Heart left ventricle (tissue), 13 donors: ENCODE results near the gene RNU5B-1.

Experiments
- CTCF ChIP-seq, 12 donors: fragments of 200-600 bp; sonication (generic) in 4 of 12; IDR thresholded peaks; one replicate each; pipeline versions ENCODE4 v1.5.0 to v1.8.0; 2018 to 2022; ENCODE audit warnings: antibody characterized with exemption in 12 of 12, mild to moderate bottlenecking in 5 of 12
- POLR2A ChIP-seq, 2 donors: fragments of 450-650 bp; IDR thresholded peaks; one replicate each; pipeline ENCODE4 v1.6.1; 2017; ENCODE audit warnings: antibody characterized with exemption in 2 of 2, mild to moderate bottlenecking in 2 of 2, moderate library complexity in 2 of 2
- donor health status: ischemic (EF 13 %, LVEDD 7.1; RV severe dilation, severe dysfunction).
- donor health status: DM: no; HTN: yes; CAD: no.
- donor health status: DM: no; HTN: no; CAD: no.
- donor health status: ischemic (EF 25% LVEDD 6.9; RV normal size, moderate dysfunction).
- donor health status: ischemic (EF 25% LVEDD 5.7; RV mildly dilated, moderate dysfunction).
- donor health status: ischemic (EF 35%, LVEDD 5.7; RV mildly dilated, moderate dysfunction).
- donor health status: nonischemic (EF 11% LVEDD 7.7; RV severe dilation, severe dysfunction).
- donor health status: DM: yes; HTN: yes; CAD: no.
- donor health status: PGD.
- donor health status: ischemic (EF 29% LVEDD 5.4; RV normal size, mild dysfunction).
- donor health status: nonischemic (EF 23%, LVEDD 6.1; RV moderate dilation, normal function).

DNA sequence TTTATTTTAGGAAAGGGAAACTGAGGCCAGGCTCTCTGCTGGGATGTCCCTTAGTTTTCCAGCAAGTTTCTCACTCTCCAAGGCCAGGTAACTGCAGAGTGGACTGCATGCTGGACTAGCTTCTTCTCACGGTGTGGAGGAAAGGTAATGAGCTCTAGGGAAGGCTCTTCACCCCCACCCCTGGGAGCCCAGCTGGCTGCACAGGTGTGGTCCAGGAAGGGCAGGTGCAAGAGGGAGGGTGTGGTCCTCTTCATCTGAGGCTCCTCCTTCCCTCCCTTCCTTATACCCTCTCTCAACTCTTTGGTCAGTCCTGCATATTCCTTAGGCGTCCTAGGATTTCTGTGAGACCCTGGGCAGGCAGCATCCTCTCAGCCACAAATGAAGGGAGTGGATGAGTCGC, 33.9 kb downstream of the RNU5B-1 start:
- TF ChIP-seq CTCF (IDR thresholded peaks at IDR 0.05): no peak
- TF ChIP-seq POLR2A (IDR thresholded peaks at IDR 0.05): no peak
